ENCODE measurements around the gene MUC2.

- TF ChIP-seq CTCF (IDR thresholded peaks at IDR 0.05) (no peak), POLR2A (IDR thresholded peaks at IDR 0.05) (no peak), EP300 (IDR thresholded peaks at IDR 0.05; ENCODE audit: low read depth) (no peak), POLR2AphosphoS5 (IDR thresholded peaks at IDR 0.05) (no peak)
Observed at GRCh38 chr11:1025410-1026162, 49.1 kb upstream of the MUC2 start.
